HG03045 (cell line): ENCODE measurements around the gene AFDN.

ENCODE experiments used
- ATAC-seq: cut with Tn5 transposase; IDR thresholded peaks from one replicate; pipeline ENCODE4 v1.9.1; 2021; ENCODE audit warnings: mild to moderate bottlenecking, moderate library complexity; ENCODE audit not compliant: unreplicated experiment

The AFDN gene

DNA sequence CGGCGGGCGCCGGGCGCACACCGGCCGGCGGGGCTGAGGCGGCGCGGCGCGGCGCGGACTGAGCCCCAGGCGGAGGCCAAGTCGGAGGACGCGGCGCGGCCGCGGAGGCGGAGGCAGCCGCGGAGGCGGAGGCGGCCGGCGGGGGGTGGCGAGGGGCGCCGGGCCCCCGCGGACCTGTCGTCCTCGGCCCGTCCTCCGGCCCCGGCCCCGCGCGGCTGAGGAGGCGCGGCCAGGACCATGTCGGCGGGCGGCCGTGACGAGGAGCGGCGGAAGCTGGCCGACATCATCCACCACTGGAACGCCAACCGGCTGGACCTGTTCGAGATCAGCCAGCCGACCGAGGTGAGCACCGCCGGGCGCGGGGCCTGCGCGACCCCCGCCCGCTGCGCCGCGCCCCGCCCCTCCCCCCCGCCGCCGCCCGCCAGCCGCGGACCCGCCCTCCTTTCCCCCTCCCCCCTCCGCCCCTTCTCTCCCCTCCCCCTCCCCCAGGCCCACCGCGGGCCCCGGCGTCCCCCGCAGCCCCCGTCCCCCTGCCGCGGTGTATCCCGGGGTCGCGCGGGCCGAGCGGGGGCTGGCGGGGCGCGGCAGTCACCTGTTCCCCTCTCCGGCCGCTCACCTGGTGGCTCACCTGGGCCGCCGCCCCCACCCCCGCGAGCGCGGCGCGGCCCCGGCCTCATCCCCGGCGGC is at the start of gene AFDN:
Gene AFDN, plus strand, starts transcription at position 16 of the 687 bp plus-strand sequence. Its CDS starts 222 bp downstream, at position 238.
- ATAC-seq: peak; percentile 46

GRCh38 chr6:167778497-167779128 is 48.1 kb upstream of the AFDN start:
- ATAC-seq: no peak

DNA sequence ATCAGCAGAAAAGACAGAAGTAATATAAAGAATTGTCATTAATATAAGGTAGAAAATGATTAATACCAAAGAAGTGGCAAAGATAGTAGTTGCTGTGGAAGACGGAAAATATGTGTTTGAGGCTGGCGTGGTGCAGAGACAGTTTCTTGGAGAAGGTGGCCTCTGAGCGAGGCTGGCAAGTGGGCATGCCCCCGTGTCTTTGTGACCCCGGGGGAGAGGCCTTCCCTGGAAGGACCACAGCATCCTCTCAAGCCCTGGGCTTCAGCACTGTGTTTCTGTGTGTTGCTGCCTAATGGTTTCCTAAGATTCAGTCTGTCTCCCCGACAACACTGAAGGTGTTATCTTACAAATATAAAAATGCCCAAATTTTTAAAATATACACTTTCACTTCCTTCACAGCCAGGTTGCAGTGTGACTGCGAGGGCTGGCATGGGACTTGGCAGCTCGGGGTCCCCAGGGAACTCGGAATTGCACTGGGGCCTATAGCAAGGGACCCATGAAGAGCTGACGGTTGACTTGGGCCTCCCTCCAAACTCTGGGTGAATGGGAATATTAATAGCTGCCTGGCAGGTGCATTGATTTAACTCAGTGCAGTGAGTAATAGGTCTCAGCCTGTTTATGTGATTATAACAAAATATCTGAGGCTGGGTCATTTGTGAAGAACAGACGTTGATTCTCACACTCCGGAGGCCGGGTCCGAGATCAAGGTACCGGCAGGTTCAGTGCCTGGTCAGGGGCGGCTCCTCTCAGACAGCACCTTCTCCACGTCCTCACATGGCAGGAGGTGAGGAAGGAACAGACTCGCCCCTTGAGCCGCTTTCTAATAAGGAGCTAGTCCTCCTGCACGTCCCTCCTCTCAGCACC is 47.4 kb upstream of the AFDN start:
- no peak for ATAC-seq

DNA sequence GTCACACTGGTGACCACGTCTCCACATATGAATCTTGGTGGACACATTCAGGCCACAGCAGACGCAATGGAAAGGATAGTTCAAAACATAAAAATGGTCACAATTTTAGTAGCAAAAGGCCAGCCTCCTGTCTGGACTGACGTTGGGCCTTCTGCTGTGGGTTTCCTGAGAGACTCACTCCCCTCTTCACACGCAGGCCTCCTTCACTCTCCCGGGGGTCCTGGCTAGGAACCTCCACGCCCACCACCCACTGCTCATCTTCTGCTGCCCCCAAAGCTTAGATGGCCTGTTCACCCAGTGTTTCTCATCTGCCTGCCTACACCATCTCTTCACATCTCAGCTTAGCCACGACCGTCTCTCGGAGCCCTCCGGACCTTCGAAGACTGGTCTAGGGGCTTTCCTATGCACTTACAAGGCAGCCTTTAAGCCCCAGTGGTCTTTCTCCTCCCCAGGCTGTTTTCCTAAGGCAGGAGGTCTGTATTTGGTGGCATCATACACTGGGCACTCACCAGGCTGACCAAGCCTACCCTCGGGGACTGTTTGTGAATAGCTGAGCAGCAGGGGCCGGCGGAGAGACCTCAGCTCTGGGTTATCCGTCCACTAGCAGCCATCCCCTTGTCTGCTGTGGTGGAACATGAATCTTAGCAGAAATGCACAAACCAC is 46.6 kb upstream of the AFDN start:
- ATAC-seq: no peak

- no peak for ATAC-seq
Observed at GRCh38 chr6:167781066-167781767, 45.5 kb upstream of the AFDN start.

- no peak for ATAC-seq
Observed at GRCh38 chr6:167781868-167782267, 44.8 kb upstream of the AFDN start.

- ATAC-seq: no peak
Observed at GRCh38 chr6:167782698-167783517, 43.8 kb upstream of the AFDN start.

DNA sequence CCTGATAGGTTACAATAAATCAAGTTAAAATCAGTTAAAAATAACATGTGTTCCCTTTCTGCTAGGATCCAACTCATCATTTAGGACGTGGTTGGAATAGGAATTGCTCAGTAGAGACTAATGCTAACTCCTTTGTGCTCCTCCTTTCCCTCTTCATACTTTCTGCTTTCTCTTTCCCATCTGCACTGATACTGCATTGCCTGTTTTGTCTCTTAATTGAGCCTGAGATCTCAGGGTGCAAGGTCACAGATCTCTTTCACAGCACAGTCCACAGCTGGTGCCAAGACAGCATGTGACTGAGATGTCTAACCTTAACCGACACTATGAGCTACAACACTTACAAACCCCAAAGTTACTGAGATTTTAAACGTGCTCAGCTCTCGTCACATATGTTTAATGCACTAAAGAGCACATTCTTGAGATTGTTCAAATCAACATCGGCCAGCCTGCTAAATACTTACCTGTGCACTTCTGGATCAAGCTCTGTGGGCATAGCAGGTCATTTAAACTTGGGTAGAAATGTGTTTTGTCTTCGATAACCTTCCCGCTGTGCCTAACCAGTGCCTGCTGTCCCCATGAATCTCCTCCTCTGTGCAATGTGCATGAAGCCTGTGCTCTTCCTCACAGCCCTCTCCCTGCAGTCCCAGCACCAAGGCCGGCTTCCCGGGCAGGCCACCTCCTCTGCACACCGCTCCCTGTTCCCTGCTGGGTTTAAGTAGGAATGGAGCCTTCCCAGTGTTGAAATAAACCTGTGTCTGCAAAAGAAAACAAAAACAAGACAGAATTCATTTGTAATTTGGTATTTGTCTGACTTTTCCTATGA is 39.6 kb upstream of the AFDN start:
- no peak for ATAC-seq

GRCh38 chr6:167787896-167788562 is 38.7 kb upstream of the AFDN start:
- ATAC-seq: no peak

GRCh38 chr6:167788563-167788903 is 38.2 kb upstream of the AFDN start:
- no peak for ATAC-seq

DNA sequence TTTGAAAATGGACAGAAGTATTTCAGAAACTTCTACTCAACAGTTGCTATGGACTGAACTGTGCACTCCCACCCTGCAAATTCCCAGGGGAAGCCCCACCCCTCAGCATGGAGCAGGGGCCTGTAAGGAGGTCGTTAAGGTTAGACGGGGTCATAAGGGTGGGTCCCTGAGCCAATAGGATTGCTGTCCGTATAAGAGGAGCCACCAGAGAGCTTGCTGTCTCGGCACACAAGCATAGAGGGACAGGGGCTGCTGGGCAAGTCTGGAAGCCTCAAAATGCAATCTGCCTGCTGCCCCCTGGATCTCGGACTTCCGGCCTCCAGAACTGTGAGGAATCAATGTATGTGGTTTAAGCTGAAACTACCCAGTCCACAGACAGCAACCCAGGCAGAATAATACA is 37.4 kb upstream of the AFDN start:
- no peak for ATAC-seq

DNA sequence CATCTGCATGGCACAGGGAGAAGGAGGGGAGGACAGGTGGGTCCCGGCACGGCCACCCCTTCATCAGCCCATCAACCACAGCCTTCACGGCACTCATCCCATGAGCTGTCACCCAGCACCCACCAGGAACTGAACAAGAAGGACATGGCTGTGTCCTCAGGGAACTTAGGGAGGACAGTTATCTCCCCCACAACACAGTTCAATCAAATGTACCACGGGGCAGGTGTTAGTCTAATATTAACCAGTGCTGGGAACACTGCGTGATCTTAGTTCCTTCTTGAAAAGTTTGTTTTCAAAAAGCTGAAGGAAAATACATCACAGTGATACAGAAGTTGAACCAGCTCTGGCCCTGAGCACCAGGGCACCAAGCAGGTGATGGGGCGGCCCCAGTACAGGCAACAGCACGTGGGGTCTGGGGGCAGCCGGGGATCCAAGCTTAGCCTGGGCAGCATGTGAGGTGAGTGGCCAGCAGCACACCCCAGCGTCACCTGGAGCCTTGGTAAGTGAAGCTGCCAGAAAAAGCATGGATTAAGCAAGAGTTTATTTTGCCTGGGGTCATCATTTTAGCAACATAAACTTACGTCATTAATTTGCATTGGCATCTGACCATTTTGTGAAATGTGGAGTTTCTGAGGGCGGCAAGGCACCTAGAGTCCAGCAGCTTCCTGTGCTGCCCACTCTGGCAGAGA is 35.5 kb upstream of the AFDN start:
- no peak for ATAC-seq

- no peak for ATAC-seq
Observed at GRCh38 chr6:167791780-167792478, 34.8 kb upstream of the AFDN start.

GRCh38 chr6:167793421-167793820 is 33.3 kb upstream of the AFDN start:
- no peak for ATAC-seq

- no peak for ATAC-seq
Observed at GRCh38 chr6:167794161-167795157, 32.3 kb upstream of the AFDN start.

DNA sequence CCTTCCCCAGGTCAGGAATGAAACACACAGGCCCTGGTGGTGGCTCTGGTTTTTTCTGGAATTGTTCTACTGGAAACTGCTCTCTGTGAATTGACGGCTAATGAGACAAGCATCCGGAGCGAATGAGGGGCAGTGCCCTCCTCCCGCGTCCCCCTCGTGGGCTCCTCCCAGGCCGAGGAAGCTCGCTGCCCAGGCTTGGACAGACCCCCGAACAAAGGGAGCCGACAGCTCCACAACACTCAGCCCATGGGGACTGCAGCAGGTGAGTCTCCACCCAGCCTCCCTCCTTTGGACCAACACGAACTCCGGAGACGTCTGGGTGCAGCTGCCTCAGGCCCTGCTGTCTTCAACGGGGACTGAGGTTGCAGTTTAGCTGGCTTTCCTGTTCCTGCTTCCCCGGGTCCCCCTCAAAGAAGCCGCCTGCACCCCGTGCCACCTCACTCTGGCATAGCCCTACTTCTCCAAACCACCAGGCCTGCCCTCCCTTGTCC is 31.3 kb upstream of the AFDN start:
- ATAC-seq: no peak
